ENCODE measurements around the gene CALM3. TPM values are rescaled to one million over a fixed set of nuclear protein-coding genes. Genes with fewer than 3 reads are reported as not detected.
A peak's percentile ranks its signal among the peaks of the same experiment; 100 is the strongest.

Gene CALM3
- total and polyA plus RNA-seq, 2 of the 4 experiments (the other 2 are of a cell fraction): 91.6 to 501 TPM

DNA sequence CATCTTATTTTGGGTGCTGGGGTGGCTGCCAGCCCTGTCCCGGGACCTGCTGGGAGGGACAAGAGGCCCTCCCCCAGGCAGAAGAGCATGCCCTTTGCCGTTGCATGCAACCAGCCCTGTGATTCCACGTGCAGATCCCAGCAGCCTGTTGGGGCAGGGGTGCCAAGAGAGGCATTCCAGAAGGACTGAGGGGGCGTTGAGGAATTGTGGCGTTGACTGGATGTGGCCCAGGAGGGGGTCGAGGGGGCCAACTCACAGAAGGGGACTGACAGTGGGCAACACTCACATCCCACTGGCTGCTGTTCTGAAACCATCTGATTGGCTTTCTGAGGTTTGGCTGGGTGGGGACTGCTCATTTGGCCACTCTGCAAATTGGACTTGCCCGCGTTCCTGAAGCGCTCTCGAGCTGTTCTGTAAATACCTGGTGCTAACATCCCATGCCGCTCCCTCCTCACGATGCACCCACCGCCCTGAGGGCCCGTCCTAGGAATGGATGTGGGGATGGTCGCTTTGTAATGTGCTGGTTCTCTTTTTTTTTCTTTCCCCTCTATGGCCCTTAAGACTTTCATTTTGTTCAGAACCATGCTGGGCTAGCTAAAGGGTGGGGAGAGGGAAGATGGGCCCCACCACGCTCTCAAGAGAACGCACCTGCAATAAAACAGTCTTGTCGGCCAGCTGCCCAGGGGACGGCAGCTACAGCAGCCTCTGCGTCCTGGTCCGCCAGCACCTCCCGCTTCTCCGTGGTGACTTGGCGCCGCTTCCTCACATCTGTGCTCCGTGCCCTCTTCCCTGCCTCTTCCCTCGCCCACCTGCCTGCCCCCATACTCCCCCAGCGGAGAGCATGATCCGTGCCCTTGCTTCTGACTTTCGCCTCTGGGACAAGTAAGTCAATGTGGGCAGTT, 8.6 kb downstream of the CALM3 start:
- TF ChIP-seq BHLHE40 (IDR thresholded peaks at IDR 0.05; ENCODE audit: low read depth, low read length): no peak
- TF ChIP-seq CHD1 (IDR thresholded peaks at IDR 0.05; ENCODE audit: low read depth, low read length): no peak
- TF ChIP-seq RAD21 (IDR thresholded peaks at IDR 0.05; ENCODE audit: low read length): no peak
- no peak for TF ChIP-seq MAFK (IDR thresholded peaks at IDR 0.05; ENCODE audit: low read depth, low read length)
- TF ChIP-seq MXI1 (IDR thresholded peaks at IDR 0.05; ENCODE audit: borderline replicate concordance, low read depth, low read length): no peak
- no peak for TF ChIP-seq MAZ (IDR thresholded peaks at IDR 0.05; ENCODE audit: borderline replicate concordance, low read depth, low read length)
- no peak for TF ChIP-seq RCOR1 (IDR thresholded peaks at IDR 0.05; ENCODE audit: insufficient replicate concordance, low read length)
- TF ChIP-seq, protein P1, sequence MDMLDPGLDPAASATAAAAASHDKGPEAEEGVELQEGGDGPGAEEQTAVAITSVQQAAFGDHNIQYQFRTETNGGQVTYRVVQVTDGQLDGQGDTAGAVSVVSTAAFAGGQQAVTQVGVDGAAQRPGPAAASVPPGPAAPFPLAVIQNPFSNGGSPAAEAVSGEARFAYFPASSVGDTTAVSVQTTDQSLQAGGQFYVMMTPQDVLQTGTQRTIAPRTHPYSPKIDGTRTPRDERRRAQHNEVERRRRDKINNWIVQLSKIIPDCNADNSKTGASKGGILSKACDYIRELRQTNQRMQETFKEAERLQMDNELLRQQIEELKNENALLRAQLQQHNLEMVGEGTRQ (IDR thresholded peaks at IDR 0.05; ENCODE audit: low read depth, low read length): no peak
- no peak overlapping the region for H2BK20ac ChIP-seq (ENCODE audit: low read depth, low read length)
- ChIA-PET CTCF (interaction anchor here (0.5 to 1.6 kb wide), 2 partner anchors 9 to 52 kb away, joined by 3 to 5 read pairs; partner anchors contain the start of gene DACT3), POLR2A (ENCODE audit: unreplicated experiment) (no interaction called here)
- no peak overlapping the region for H3K23ac ChIP-seq (ENCODE audit: low read depth, low read length)
- BruUV-seq (replicated peaks): TSS peak; percentile 92
- no peak overlapping the region for H3K18ac ChIP-seq (ENCODE audit: low read depth, low read length)
- no peak overlapping the region for H2AK5ac ChIP-seq (ENCODE audit: low read depth, low read length)
- no peak for DNase-seq
- H3K4me2 ChIP-seq (ENCODE audit: low read depth, low read length): no peak overlapping the region
- H4K91ac ChIP-seq (ENCODE audit: insufficient read depth, low read depth, low read length): no peak overlapping the region
- no peaks in the 10 kb centered on the region for H3K27me3 ChIP-seq (ENCODE audit: control insufficient read depth, insufficient read depth, low read length)
- no peak overlapping the region for H2BK120ac ChIP-seq (ENCODE audit: low read depth, low read length)
- no peak overlapping the region for H3K14ac ChIP-seq (replicated peaks; ENCODE audit: low read depth, low read length)
- H3K9ac ChIP-seq (ENCODE audit: low read depth, low read length): no peak overlapping the region
- no peaks in the 10 kb centered on the region for H3K9me1 ChIP-seq (ENCODE audit: insufficient read depth, low read length)
- no peak overlapping the region for H2BK5ac ChIP-seq (ENCODE audit: low read depth, low read length, poor library complexity, severe bottlenecking)
- no peaks in the 10 kb centered on the region for H3K4me1 ChIP-seq (ENCODE audit: control insufficient read depth, insufficient read depth, low read length)
- no peak overlapping the region for H4K8ac ChIP-seq (ENCODE audit: low read depth in 2 of 2, low read length in 2 of 2)
- dilution Hi-C loops (cut with HindIII; ENCODE audit: low sequenced_read_pairs, unreplicated experiment) (no loop called here), in situ Hi-C loops (cut with MboI; ENCODE audit: low sequenced_read_pairs) (loop anchor here (5.0 kb wide), 1 partner anchor 53 kb away; the partner anchor contains the start of gene DACT3), intact Hi-C loops (cut with micrococcal nuclease) (loop anchor here (10.0 kb wide), 1 partner anchor 135 kb away; the partner anchor contains the start of genes FKRP and STRN4)
- WGBS, 2 experiments (ENCODE audit: extremely low coverage in 2 of 2, insufficient read length in 1 of 2): 79% methylated on average over 8 of the region's 30 CpGs; no CpG with 5 or more reads in 1 of the 2 experiments
- peaks cover 3 to 46% of the 10 kb centered on the region in 2 experiments; a peak in 3 of 4 replicates for H3K79me1 ChIP-seq (ENCODE audit: low read depth in 1 of 2, low read length in 2 of 2)
- H4K5ac ChIP-seq (ENCODE audit: low read depth, low read length): no peak overlapping the region
- no peak overlapping the region for H2AK9ac ChIP-seq (replicated peaks; ENCODE audit: low read depth, low read length, poor library complexity)
- no peak overlapping the region for H3K27ac ChIP-seq (ENCODE audit: insufficient read depth, low read length)
- no peak overlapping the region for H3K4ac ChIP-seq (ENCODE audit: low read depth, low read length)
- H2AFZ ChIP-seq (replicated peaks; ENCODE audit: low read length, poor library complexity): no peak overlapping the region
- no peak overlapping the region for H3K56ac ChIP-seq (ENCODE audit: extremely low read depth, insufficient read depth, low read length)
- ATAC-seq (ENCODE audit: low read depth): no peak
- H3K36me3 ChIP-seq (ENCODE audit: control insufficient read depth, insufficient read depth, low read length): peaks cover 55% of the 10 kb centered on the region
- H3K9me3 ChIP-seq (ENCODE audit: control insufficient read depth, insufficient read depth, low read length): no peaks in the 10 kb centered on the region
- peaks cover 41% of the 10 kb centered on the region for H4K20me1 ChIP-seq (ENCODE audit: insufficient read depth, low read length)
- H2BK15ac ChIP-seq (ENCODE audit: low read depth, low read length): no peak overlapping the region
- no peak overlapping the region for H3K4me3 ChIP-seq (ENCODE audit: insufficient read depth, low read depth, low read length)

All from IMR-90 (cell line).